A673 (cell line): ENCODE results near the gene ZMYM4.

Experiments used
- EZH2 ChIP-seq: fragments of 200-600 bp; sonication (generic); IDR thresholded peaks from 2 replicates; pipeline ENCODE4 v1.6.1; 2017; ENCODE audit warnings: borderline replicate concordance, low read depth, mild to moderate bottlenecking, mixed read lengths, antibody characterized with exemption, low read length; ENCODE audit not compliant: poor library complexity, severe bottlenecking
- TF ChIP-seq, protein P1 (sequence below): fragments of 300-800, 200-600 bp; sonication (generic); conservative IDR thresholded peaks from 2 replicates; pipeline ENCODE4 v1.5.1; 2017; ENCODE audit warnings: low read depth, mild to moderate bottlenecking, antibody characterized with exemption, low read length, moderate library complexity, mixed read lengths

DNA sequence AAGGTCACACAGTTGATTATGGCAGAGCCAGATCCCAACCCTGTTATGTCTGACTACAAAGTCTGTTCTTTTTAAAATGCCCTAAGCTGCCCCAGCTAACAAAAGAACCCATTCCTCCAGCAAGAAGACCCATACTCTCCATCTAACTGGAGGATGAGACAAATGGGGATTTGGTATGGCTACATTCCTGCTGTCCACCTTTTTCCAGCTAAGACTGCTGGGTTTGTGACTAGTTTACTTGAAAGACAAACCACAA lies 175.9 kb downstream of the ZMYM4 start:
- no peak for TF ChIP-seq EZH2
- TF ChIP-seq, protein P1, sequence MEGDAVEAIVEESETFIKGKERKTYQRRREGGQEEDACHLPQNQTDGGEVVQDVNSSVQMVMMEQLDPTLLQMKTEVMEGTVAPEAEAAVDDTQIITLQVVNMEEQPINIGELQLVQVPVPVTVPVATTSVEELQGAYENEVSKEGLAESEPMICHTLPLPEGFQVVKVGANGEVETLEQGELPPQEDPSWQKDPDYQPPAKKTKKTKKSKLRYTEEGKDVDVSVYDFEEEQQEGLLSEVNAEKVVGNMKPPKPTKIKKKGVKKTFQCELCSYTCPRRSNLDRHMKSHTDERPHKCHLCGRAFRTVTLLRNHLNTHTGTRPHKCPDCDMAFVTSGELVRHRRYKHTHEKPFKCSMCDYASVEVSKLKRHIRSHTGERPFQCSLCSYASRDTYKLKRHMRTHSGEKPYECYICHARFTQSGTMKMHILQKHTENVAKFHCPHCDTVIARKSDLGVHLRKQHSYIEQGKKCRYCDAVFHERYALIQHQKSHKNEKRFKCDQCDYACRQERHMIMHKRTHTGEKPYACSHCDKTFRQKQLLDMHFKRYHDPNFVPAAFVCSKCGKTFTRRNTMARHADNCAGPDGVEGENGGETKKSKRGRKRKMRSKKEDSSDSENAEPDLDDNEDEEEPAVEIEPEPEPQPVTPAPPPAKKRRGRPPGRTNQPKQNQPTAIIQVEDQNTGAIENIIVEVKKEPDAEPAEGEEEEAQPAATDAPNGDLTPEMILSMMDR: no peak
